Activated T-cell treated with anti-CD3 and anti-CD28 coated beads for 24 hours (primary cell): Measurements from ENCODE around the gene CLCN1.

Experiments used
- DNase-seq: peaks from one replicate; pipeline ENCODE4 v3.0.0-alpha.2; 2020; ENCODE audit warnings: low read depth

Gene CLCN1

GRCh38 chr7:143396625-143397556, 81.0 kb downstream of the CLCN1 start:
- DNase-seq = no peak

- no peak for DNase-seq
Measured at GRCh38 chr7:143397710-143398530, 82.0 kb downstream of the CLCN1 start.

- DNase-seq = no peak
Measured at GRCh38 chr7:143398616-143399015, 82.7 kb downstream of the CLCN1 start.

GRCh38 chr7:143399151-143399550, 83.2 kb downstream of the CLCN1 start:
- DNase-seq = no peak

GRCh38 chr7:143399642-143400041, 83.7 kb downstream of the CLCN1 start:
- DNase-seq = no peak

- no peak for DNase-seq
Measured at GRCh38 chr7:143401265-143401664, 85.4 kb downstream of the CLCN1 start.
